IPS-20b (cell line): ENCODE measurements around the gene ISL2.
"Not testable (repeated sequence)": the region's sequence is repeated elsewhere in the genome, so short reads cannot be mapped to it uniquely, and the experiment has no call there.

Experiments used
- H3K27ac ChIP-seq: one replicate; pipeline ENCODE4 v1.5.1; 2013; ENCODE audit warnings: low read length
- H3K27me3 ChIP-seq: 2 replicates; pipeline ENCODE4 v1.6.1; 2013; ENCODE audit warnings: mild to moderate bottlenecking, low read length, inconsistent platforms; ENCODE audit not compliant: insufficient read depth
- H3K36me3 ChIP-seq: 2 replicates; pipeline ENCODE4 v1.6.1; 2013; ENCODE audit warnings: low read depth, mild to moderate bottlenecking, inconsistent platforms, low read length, moderate library complexity; ENCODE audit not compliant: insufficient read depth
- H3K4me1 ChIP-seq: 2 replicates; pipeline ENCODE4 v1.6.1; 2013; ENCODE audit warnings: mild to moderate bottlenecking, control low read depth, inconsistent platforms, low read length, moderate library complexity; ENCODE audit not compliant: insufficient read depth
- H3K4me3 ChIP-seq: 2 replicates; pipeline ENCODE4 v1.5.1; 2013; ENCODE audit warnings: mild to moderate bottlenecking, low read length, inconsistent platforms
- H3K9ac ChIP-seq: 2 replicates; pipeline ENCODE4 v1.6.1; 2013; ENCODE audit warnings: low read depth, mild to moderate bottlenecking, inconsistent platforms, low read length, moderate library complexity
- H3K9me3 ChIP-seq: 2 replicates; pipeline ENCODE4 v1.6.1; 2013; ENCODE audit warnings: mild to moderate bottlenecking, low read depth, low read length, inconsistent platforms; ENCODE audit not compliant: insufficient read depth

Gene ISL2

GRCh38 chr15:76336254-76337058 lies at the start of gene ISL2:
TSS of gene ISL2 (plus strand) at chr15:76336773. CDS start at chr15:76336884, 111 bp downstream.
- H3K27ac ChIP-seq, result no peak within 1 kb of the TSS
- H3K9me3 ChIP-seq, result peaks cover 4% of the 10 kb centered on the region; the same call in 1 of the 2 replicates
- peaks cover 6% of the 10 kb centered on the region; the same call in 1 of the 2 replicates for H3K4me1 ChIP-seq
- H3K27me3 ChIP-seq, result peaks cover 92% of the 10 kb centered on the region
- H3K9ac ChIP-seq, result peak within 1 kb of the TSS; percentile 57; the same call in 1 of the 2 replicates
- H3K36me3 ChIP-seq, result no peaks in the 10 kb centered on the region
- peak within 1 kb of the TSS; percentile 63 for H3K4me3 ChIP-seq

- Histone ChIP-seq H3K27me3 (no peaks in the 10 kb centered on the region), H3K36me3 (peaks cover 19% of the 10 kb centered on the region), H3K4me1 (no peaks in the 10 kb centered on the region), H3K27ac (no peak overlapping the region), H3K9me3 (no peaks in the 10 kb centered on the region), H3K4me3 (no peak overlapping the region), H3K9ac (no peak overlapping the region)
These were observed 47.0 kb upstream of the ISL2 start for GRCh38 chr15:76289582-76289981.

GRCh38 chr15:76293361-76293760 lies 43.2 kb upstream of the ISL2 start:
- H3K4me1 ChIP-seq, result no peaks in the 10 kb centered on the region
- H3K36me3 ChIP-seq, result no peaks in the 10 kb centered on the region
- H3K9ac ChIP-seq, result no peak overlapping the region
- H3K4me3 ChIP-seq, result no peak overlapping the region
- no peaks in the 10 kb centered on the region for H3K27me3 ChIP-seq
- H3K27ac ChIP-seq, result no peak overlapping the region
- no peaks in the 10 kb centered on the region for H3K9me3 ChIP-seq

- not testable (repeated sequence) for H3K27ac ChIP-seq, H3K9ac ChIP-seq, H3K4me1 ChIP-seq, H3K9me3 ChIP-seq, H3K36me3 ChIP-seq, H3K27me3 ChIP-seq, H3K4me3 ChIP-seq
These were observed 42.1 kb upstream of the ISL2 start for GRCh38 chr15:76294463-76294862.

GRCh38 chr15:76296849-76297248 lies 39.7 kb upstream of the ISL2 start:
- no peak overlapping the region for H3K9ac ChIP-seq
- no peaks in the 10 kb centered on the region for H3K4me1 ChIP-seq
- H3K9me3 ChIP-seq, result no peaks in the 10 kb centered on the region
- no peak overlapping the region for H3K4me3 ChIP-seq
- H3K27me3 ChIP-seq, result no peaks in the 10 kb centered on the region
- H3K36me3 ChIP-seq, result no peaks in the 10 kb centered on the region
- no peak overlapping the region for H3K27ac ChIP-seq

- not testable (repeated sequence) for H3K27ac ChIP-seq, H3K9me3 ChIP-seq, H3K4me3 ChIP-seq, H3K9ac ChIP-seq, H3K4me1 ChIP-seq, H3K27me3 ChIP-seq, H3K36me3 ChIP-seq
These were observed 38.6 kb upstream of the ISL2 start for GRCh38 chr15:76297951-76298350.

- no peaks in the 10 kb centered on the region for H3K27me3 ChIP-seq
- no peaks in the 10 kb centered on the region for H3K4me1 ChIP-seq
- H3K9ac ChIP-seq, result no peak overlapping the region
- no peak overlapping the region for H3K4me3 ChIP-seq
- H3K27ac ChIP-seq, result no peak overlapping the region
- H3K36me3 ChIP-seq, result no peaks in the 10 kb centered on the region
- H3K9me3 ChIP-seq, result no peaks in the 10 kb centered on the region
These were observed 37.6 kb upstream of the ISL2 start for GRCh38 chr15:76298986-76299385.

GRCh38 chr15:76299786-76300185 lies 36.8 kb upstream of the ISL2 start:
- H3K27me3 ChIP-seq, result no peaks in the 10 kb centered on the region
- H3K9me3 ChIP-seq, result no peaks in the 10 kb centered on the region
- no peaks in the 10 kb centered on the region for H3K36me3 ChIP-seq
- H3K27ac ChIP-seq, result no peak overlapping the region
- H3K4me3 ChIP-seq, result no peak overlapping the region
- no peak overlapping the region for H3K9ac ChIP-seq
- H3K4me1 ChIP-seq, result no peaks in the 10 kb centered on the region

- no peaks in the 10 kb centered on the region for H3K36me3 ChIP-seq
- no peak overlapping the region for H3K27ac ChIP-seq
- H3K9ac ChIP-seq, result no peak overlapping the region
- no peaks in the 10 kb centered on the region for H3K9me3 ChIP-seq
- no peak overlapping the region for H3K4me3 ChIP-seq
- H3K27me3 ChIP-seq, result no peaks in the 10 kb centered on the region
- no peaks in the 10 kb centered on the region for H3K4me1 ChIP-seq
These were observed 32.7 kb upstream of the ISL2 start for GRCh38 chr15:76303909-76304308.

- H3K4me3 ChIP-seq, result peak overlapping the region; percentile 92
These were observed 26.8 kb upstream of the ISL2 start for GRCh38 chr15:76309601-76310330.

GRCh38 chr15:76310475-76311099 lies 26.0 kb upstream of the ISL2 start:
- no peak overlapping the region for H3K27ac ChIP-seq
- peaks cover 7% of the 10 kb centered on the region; the same call in 1 of the 2 replicates for H3K4me1 ChIP-seq

More at GRCh38 chr15:76309601-76310330, 26.8 kb upstream of the ISL2 start:
- H3K9ac ChIP-seq, result peak overlapping the region; percentile 92; the same call in 1 of the 2 replicates
- no peaks in the 10 kb centered on the region for H3K9me3 ChIP-seq
- peaks cover 9% of the 10 kb centered on the region; the same call in 1 of the 2 replicates for H3K27me3 ChIP-seq
- H3K4me1 ChIP-seq, result peaks cover 7% of the 10 kb centered on the region; the same call in 1 of the 2 replicates
- H3K36me3 ChIP-seq, result no peaks in the 10 kb centered on the region
- no peak overlapping the region for H3K27ac ChIP-seq

More at GRCh38 chr15:76310475-76311099, 26.0 kb upstream of the ISL2 start:
- peaks cover 9% of the 10 kb centered on the region; the same call in 1 of the 2 replicates for H3K27me3 ChIP-seq
- H3K9me3 ChIP-seq, result no peaks in the 10 kb centered on the region
- H3K4me3 ChIP-seq, result peak overlapping the region; percentile 92
- H3K36me3 ChIP-seq, result no peaks in the 10 kb centered on the region
- H3K9ac ChIP-seq, result peak overlapping the region; percentile 92
